ENCODE results near the gene M1AP.

The M1AP gene

GRCh38 chr2:74524955-74525716, 123.0 kb downstream of the M1AP start:
- DNase-seq (ENCODE audit: low read depth in 2 of 2), result no peak

GRCh38 chr2:74524005-74524404, 124.1 kb downstream of the M1AP start:
- no peak for DNase-seq (ENCODE audit: low read depth in 2 of 2)

GRCh38 chr2:74522516-74522915, 125.6 kb downstream of the M1AP start:
- DNase-seq (ENCODE audit: low read depth in 2 of 2), result no peak

DNA sequence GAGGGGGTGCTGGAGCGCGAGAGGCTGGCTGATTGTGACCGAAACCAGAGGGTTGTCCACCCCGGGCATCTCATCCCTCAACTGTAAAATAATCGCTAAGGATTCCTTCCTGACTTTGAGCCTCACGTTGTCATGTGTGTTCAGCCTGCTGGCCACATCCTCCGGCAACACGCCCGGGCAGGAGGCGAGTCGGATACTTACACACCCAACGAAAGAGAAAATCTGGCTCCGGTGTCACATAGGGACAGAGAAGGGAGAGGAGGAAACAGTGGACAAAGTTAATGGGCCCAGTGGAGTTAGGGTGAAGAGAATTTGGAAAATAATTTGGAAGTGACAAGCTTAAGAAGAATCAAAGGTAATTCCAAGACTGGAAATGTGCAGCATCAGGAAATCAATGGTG, 131.5 kb downstream of the M1AP start:
- DNase-seq (ENCODE audit: low read depth in 2 of 2), result no peak

DNA sequence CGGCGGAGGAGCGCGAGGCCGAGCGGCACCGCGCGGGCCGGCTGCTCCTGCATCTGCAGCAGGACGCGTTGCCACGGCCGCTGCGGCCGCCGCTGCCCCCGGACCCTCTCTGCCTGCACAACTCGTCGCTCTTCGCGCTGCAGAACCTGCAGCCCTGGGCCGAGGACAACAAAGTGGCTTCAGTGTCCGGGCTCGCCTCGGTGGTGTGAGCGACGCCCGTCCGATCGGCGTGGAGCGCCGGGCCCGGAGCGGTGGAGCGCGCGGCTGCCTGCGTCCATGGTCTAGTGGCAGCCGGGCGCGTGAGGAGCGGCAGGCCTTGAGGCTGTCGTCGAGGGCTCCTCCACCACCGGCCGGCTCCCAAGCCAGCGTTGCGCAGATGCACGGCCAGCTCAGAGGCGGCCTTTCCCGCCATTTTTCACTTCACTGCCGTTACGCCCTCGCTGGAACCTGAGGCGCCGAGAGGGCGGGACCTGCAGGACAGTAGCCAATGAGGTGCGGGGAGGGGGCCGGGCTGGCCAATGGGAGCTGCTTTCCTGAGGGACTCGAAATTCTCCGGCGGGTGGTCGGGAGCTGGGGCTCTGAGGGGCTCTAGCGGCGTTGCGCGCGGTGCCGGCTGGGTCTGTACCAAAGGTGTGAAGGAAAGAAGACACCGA, 132.0 kb downstream of the M1AP start:
- peak in 1 of 2 donors; percentile 62 for DNase-seq (ENCODE audit: low read depth in 2 of 2)

GRCh38 chr2:74515271-74515980, 132.7 kb downstream of the M1AP start:
- no peak for DNase-seq (ENCODE audit: low read depth in 2 of 2)

- no peak for DNase-seq (ENCODE audit: low read depth in 2 of 2)
Measured at GRCh38 chr2:74514368-74515270, 133.5 kb downstream of the M1AP start, which contains the start of gene TLX2. Gene TLX2, plus strand, starts transcription at chr2:74514450. Its CDS starts 357 bp downstream, at chr2:74514807.

DNA sequence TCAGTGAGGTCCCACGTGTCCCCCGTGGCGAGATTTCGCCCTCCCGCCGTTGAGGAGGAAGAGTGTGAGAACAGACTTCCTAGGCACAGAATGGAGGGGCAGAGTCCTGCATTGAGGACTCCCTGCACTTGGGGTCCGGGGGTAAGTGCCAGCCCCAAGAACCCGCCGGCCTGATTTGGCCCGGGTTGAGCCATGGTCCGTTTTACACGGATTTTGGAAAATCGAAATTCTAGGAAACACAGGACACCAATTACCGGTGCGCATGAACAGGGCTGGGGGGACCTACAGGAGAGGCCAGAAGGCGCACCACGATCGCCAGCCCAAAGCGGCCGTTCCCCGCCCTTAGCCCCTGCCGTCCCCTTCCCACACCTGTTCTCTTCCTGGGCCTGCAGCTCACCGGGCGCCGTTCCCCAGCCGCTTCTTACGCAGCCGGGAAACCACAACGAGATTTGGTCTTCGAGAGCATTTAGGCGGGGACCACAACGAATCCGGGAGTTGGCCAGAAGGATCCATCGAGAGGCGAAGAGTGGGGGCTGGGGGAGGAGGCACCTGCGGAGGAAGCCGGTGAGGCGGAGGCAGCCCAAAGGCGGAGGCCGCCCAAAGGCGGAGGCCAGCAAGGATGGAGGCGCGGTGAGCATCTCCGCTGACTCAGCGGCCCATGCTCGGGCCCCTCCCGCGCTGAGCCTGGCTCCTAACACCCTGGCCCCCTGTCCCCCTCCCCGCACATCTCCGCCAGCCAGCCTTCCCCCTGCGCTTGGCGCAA, 134.3 kb downstream of the M1AP start:
- no peak for DNase-seq (ENCODE audit: low read depth in 2 of 2)

DNA sequence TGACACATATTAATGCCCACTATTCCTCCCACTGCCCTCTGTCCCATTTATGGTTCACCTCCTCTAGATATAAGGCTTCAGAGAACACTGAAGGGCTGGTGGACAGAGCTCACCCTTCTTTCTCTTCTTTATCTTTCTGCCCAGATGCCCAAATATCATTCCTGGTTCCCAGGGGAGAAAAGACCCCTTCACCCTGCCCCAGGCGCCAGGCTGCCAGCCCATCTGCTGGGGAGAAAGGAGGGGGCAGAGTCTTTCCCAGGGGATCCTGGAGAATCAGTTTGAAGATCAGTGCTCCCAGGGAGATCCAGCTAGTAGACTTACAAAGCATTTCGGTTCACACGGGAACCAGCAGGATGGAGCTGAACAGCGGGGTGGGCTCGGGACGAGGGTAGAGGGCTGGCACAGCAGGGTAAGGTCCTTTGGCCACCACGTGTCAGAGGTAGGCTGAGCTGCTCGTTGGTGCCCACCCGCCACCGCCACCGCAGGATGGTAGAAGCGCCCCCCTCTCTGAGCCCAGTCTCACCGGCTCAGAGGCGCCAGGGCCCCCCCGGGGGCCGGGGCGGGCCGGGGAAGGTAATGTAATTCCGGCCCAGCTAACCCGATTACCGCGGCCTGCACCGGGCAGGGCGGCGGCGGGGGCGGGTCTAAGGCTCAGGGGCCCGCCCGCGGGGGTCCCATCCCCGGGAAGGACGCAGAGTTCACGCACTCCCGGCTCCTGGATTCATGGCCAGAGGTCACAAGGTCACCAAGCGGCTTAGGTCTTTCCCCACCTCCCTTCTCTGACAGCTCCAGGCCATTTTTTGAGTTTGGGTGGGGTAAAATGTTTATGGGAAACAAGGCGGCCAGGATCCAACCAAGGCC, 135.2 kb downstream of the M1AP start:
- DNase-seq (ENCODE audit: low read depth in 2 of 2), result no peak

DNA sequence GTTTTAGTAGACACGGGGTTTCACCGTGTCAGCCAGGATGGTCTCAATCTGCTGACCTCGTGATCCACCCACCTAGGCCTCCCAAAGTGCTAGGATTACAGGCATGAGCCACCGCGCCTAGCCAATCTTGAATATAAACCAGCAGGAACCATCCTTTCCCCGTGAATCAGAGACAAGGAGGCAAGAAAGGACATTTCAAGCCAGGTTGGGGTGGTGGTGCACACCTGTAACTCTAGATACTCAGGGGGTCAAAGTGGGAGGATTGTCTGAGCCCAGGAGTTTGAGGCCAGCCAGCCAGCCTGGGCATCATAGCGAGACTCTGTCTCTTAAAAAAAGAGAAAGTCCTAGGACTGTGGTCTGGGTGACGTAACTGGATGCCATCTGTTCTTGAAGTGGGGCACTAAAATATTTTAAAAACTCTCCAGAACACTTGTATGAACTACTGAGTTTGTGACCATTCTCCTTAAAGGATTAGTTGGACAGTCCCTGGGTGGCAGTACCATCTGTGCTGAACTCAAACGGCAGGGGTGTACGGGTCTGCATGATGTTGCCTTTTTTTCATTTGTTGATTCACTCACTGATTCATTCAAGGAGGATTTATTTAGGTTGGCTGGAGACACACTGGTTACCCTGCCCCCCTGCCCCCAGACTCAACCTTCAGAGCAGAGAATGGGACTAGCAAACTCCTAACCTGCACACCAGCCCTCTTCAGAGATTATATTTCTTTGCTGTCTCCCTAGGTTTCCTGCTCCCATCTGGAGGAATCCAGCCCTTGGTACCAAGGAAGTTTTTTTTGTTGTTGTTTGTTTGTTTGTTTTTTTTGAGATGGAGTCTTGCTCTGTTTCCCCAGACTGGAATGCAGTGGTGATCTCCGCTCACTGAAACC, 136.8 kb downstream of the M1AP start:
- DNase-seq (ENCODE audit: low read depth in 2 of 2), result no peak

DNA sequence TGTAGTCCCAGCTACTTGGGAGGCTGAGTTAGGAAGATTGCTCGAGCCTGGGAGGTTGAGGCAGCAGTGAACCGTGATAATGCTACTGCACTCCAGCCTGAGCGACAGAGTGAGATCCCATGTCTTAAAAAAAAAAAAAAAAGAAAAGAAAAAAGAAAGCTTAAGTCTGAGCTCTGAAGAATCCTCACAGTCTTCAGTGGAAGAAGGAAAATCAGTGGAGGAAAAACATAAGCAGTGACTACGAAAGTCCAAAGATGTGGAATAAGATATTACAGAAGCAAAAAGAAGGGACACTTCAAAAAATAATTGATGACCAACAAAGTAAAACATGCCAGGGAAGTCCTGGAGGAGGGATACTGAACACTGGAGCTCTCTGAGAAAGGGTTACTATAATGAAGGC, 137.9 kb downstream of the M1AP start:
- DNase-seq (ENCODE audit: low read depth in 2 of 2), result no peak

DNA sequence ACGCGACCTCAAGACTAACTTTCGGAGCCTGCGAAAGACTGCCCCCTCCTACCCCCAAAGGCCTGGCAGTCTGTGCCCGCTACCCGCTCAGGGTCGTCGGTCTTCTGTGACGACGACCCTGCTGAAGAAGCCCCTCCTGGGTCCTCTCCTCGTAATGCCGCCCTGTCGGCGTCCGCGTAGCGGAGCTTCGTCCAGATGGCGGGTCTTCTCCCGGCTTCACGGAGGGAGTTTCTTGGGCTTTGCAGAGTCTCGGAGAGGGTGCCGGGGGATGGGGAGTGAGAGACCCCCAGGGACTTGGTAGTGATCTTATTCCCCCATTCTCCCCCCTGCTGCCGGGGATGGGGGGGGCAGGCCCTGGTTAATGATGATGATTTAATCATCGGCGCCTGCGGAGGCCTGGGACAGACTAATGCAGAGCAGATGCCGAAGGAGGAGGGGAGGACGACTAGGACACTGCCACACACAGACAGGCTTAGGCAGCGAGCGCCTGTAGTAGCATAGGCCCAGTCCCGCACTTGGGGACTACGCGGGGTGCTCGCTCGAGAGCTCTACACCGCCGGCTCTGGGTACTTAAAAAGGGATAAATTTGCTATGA, 140.1 kb downstream of the M1AP start:
- DNase-seq (ENCODE audit: low read depth in 2 of 2), result no peak
